GM12864 (cell line): ENCODE data around the gene RASD2.

Experiments used
- DNase-seq: peaks from one replicate; pipeline ENCODE4 v3.0.0-alpha.2; 2011; ENCODE audit warnings: low read depth
- H3K4me3 ChIP-seq: 2 replicates; pipeline ENCODE4 v1.5.1; 2011; ENCODE audit warnings: mild to moderate bottlenecking, low read depth, low read length, control low read depth
- TF ChIP-seq, protein P1 (sequence below): IDR thresholded peaks from 2 replicates; pipeline ENCODE4 v1.5.1; 2011; ENCODE audit warnings: low read depth, mild to moderate bottlenecking, moderate library complexity, low read length, control low read depth, inconsistent platforms; ENCODE audit errors: missing control alignments

The RASD2 gene

DNA sequence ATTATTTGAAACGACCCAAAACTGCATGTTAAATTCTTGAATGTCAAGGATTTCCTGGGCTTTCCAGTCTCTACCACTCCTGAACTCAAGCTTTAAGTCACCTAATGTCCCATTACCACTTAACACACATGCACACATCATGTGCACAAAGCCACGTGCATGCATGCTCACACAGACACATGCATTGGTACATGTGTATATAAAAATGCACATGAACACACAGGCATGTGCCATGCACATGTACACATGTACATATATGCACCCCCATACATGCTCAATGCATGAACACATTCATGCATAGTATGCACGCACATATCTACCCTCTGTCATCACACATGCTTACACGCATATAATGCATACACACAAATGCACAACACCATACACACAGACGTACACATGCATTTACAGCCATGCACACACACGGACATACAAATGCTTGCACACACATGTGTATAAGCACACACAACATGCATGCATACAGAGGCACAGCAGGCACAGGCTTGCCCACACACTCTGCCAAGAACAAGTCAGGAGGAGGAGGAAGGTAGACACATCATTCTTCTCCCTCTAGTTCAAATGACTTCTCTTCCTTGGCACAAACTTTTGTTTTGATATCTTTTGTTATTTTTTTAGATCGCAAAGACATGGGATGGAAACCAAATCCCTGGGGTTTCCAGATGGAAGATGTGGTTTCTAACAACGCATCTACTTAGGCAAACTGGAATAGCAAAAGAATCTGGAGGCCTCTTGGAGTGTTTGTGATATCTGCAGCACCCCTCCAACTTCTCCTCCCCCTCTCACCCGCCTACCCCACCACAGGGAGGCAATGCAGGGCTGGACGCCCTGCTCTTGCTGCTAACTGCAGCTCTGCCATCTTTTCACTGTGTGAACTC, 24.6 kb downstream of the RASD2 start:
- no peak overlapping the region for H3K4me3 ChIP-seq
- TF ChIP-seq, protein P1, sequence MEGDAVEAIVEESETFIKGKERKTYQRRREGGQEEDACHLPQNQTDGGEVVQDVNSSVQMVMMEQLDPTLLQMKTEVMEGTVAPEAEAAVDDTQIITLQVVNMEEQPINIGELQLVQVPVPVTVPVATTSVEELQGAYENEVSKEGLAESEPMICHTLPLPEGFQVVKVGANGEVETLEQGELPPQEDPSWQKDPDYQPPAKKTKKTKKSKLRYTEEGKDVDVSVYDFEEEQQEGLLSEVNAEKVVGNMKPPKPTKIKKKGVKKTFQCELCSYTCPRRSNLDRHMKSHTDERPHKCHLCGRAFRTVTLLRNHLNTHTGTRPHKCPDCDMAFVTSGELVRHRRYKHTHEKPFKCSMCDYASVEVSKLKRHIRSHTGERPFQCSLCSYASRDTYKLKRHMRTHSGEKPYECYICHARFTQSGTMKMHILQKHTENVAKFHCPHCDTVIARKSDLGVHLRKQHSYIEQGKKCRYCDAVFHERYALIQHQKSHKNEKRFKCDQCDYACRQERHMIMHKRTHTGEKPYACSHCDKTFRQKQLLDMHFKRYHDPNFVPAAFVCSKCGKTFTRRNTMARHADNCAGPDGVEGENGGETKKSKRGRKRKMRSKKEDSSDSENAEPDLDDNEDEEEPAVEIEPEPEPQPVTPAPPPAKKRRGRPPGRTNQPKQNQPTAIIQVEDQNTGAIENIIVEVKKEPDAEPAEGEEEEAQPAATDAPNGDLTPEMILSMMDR, result no peak
- no peak for DNase-seq

DNA sequence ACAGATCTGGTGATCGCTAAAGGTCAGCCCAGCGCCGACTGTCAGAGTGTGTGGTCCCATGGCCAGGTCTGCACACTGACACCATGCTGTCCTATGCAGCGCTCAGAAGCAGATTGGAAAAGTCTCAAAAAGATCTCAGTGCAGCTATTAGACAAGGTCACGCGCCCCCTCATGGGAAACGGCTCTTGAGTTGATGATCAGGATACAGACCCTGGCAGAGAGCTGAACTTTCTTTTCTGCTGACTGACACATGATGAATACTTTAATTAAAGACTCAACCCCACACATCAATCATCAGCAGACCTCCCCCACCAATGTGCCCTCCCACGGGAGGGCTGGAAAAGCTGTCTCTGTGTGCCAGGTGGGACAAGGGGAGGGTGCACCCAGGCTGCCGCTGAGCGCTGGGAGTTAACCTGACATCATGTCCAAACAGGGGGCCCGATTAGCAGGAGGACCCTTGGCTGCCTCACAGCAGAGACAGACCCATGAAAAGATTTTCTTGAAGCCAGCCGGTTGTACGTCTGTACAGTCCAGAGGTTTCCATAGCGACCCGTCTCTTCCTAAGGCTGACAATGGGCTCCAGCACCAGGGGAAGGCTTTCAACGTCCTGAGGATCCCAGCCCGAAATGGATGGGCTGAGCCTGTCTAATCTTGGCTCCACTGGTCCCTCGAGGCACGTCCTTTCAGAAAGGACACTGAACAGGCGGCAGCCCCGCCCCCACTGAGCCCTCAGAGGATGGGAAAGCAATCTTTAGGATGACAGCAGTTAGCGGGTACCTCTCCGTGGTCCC, 26.9 kb downstream of the RASD2 start:
- TF ChIP-seq, protein P1, result no peak
- no peak overlapping the region for H3K4me3 ChIP-seq
- no peak for DNase-seq

DNA sequence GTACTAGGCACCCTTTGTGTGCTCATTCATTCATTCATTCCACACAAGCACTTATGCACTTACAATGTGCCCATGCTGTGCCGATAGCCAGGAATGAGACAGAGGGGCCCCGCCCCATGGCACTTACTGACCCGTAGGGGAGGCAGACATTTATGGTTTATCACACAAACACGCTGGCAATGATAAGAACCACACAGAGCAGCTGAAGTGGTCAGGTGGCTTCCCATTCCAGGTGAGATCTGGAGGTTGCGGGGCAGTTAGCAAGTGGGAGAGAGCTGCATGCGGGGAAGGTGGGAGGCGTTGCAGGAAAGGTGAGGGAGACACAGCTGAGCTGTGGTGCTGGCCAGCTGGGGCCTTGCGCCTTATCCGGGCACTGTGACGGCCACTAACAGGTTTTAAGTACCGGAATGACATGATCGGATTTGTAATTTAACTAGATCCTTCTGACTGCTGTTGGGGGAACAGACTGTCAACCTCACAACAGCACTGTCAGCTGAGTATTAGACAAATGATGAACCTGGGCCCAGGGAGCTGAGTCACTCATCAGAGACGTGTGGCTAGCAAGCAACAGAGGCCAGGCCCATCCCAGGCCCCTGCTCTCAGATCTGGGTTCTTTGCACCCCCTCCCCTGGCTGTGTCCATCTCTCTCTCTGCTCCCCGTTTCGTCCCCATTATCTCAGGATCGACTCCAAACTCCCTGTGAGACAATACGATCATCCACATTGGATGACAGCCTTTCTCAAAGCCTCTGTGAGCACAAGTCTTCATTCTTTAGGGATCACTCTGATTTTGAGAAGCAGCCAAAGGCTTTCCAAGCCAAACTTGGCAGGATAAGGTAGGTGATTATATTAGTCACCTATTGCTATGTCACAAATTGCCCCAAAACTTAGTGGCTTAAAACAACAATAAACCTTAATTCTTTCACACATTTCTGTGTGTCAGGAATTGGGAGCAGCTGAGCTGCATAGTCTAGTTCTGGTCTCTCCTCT, 28.4 kb downstream of the RASD2 start:
- DNase-seq, result no peak
- TF ChIP-seq, protein P1, result no peak
- no peak overlapping the region for H3K4me3 ChIP-seq

DNA sequence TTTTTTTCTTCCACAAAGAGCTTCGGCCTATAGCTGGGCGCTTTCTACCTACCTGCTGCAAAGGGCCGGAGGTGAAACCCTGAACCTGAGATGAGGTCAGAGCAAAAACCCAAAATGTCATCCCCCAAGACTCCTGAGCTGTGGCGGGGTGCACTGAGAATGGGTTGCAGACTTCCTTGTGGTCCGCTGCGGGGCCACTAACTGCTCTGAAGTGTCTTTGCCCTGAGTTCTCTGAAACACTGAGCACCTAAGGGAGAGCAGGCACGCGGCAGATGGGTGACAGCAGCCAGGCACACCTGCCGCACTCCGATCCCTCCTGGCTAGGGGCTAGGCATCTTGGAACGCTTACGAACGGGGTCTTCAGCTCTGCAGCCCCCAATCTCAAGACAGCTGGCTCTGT, 29.3 kb downstream of the RASD2 start:
- TF ChIP-seq, protein P1, result no peak
- no peak overlapping the region for H3K4me3 ChIP-seq
- no peak for DNase-seq

DNA sequence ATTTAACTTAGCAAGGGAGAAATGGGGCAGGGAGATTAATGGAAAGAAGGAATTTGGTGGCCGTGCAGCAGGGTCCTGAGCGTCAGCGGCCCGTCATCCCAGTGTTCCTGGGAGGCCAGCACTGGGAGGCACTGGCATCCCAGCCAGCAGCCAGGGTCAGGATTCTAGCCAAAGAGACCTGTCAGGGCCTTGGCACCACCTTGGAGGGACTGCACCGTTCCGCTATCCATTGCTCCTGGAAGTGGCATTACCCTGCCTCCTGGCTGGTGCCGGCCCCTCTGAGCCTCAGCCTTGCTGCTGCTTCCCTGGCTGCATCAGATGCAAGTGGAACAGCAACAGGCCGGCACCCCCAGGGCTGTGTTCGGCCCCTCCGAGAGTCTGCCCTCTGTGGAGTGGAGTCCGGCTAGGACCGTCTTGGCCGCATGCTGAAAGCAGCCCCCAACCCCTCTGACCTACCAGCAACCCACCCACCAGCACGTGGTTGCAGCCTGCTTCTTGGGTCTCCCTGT, 30.1 kb downstream of the RASD2 start:
- H3K4me3 ChIP-seq, result no peak overlapping the region
- no peak for DNase-seq
- TF ChIP-seq, protein P1, result no peak

DNA sequence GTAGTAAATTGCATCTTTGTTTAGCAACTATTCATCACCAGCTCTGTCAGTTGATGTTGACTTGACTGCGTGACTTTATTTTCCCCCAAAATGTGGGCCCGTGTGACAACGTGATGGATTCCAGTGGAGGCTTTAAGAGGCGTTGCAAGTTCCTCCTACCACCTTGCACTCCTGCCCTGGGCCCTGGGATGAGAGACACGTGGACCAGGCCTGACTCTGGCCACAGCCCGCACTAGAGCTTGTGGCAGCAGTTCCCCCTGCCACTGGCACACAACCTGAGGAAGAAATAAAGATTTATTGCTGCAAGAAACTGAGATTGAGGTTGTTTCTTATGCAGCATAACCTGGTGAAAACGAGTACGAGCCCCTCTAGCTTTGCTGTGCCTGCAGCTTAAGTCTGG, 31.9 kb downstream of the RASD2 start:
- TF ChIP-seq, protein P1, result no peak
- no peak for DNase-seq
- H3K4me3 ChIP-seq, result no peak overlapping the region
